GM21619 (cell line): ENCODE data around the gene RALBP1.
"Not testable (repeated sequence)": the region's sequence is repeated elsewhere in the genome, so short reads cannot be mapped to it uniquely, and the experiment has no call there.

Experiments
- ATAC-seq: cut with Tn5 transposase; IDR thresholded peaks from one replicate; pipeline ENCODE4 v1.9.1; 2021; ENCODE audit not compliant: unreplicated experiment

The RALBP1 gene

DNA sequence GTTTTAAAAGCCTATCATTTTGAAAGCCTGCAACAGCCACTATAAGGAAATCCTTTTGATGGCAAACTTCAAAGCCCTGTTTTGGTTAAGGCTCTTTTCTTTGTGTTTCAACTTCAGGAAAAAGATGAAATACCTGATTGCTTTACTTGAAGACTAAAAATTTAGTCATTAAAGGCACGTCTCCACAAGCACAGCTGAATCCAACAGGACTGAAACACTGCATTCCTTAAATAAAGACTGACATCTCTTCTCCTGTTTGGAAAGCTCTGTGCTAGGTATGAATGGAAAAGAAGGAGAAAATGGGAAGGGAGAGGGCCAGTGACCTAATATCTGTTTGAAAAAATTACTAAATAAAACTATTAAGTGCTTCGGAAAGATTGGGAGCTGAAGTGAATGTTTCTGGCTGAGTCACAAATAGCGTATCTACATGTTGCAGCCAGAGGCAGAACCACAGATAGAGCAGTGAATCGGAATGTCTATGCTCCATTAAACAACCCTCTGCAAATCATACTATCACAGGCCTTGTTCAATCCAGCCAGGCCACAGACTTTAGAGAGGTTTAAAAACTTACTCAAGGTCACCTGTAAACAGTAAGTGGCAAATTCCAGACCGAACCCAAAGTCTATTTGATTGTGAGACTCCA is 21.1 kb upstream of the RALBP1 start:
- no peak for ATAC-seq

DNA sequence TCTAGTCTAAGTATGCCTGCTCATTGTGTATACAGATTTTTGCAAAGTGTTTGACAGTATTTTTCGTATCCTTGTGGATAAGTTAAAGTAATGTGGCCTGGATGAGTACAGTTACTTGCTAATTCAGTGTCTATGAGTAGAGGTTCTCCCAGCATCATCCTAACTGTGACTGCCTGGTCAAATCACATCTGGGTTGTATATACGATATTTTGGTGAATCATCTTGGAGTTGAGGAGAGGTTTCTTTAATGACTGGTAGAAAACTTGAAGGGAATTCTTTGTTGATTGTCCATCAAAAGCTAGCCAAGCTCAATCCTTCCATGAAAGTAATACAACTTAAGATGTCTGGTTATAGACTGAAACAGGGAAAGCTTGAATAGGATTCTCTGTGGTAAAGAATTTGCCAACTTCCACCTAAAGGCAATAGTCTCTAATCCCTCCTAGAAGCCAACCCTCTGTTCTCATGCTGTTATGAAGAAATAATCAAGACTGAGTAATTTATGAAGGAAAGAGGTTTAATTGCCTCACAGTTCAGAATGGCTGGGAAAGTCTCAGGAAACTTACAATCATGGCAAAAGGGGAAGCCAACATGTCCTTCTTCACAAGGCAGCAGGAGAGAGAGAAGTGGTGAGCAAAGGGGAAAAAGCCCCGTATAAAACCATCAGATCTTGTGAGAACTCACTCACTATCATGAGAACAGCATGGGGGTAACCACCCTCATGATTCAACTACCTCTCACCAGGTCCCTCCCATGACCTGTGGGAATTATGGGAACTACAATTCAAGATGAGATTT is 19.4 kb upstream of the RALBP1 start:
- no peak for ATAC-seq

DNA sequence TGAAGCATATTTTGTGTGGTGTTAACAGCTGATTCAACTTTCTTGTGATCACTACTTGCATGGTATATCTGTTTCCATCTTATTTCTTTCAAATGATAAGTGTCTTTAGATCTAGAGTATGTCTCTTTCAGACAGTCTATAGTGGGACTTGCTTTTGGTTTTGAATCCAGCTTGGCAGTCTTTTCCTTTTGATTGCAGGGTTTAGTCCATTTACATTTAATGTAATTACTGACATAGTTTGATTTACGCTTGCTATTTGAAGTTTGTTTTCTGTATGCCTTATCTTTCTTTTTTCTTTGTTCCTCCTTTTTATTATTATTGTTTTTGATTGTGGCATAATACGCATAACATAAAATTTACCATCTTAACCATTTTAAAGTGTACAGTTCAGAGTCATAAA is 9.2 kb upstream of the RALBP1 start:
- ATAC-seq = no peak

DNA sequence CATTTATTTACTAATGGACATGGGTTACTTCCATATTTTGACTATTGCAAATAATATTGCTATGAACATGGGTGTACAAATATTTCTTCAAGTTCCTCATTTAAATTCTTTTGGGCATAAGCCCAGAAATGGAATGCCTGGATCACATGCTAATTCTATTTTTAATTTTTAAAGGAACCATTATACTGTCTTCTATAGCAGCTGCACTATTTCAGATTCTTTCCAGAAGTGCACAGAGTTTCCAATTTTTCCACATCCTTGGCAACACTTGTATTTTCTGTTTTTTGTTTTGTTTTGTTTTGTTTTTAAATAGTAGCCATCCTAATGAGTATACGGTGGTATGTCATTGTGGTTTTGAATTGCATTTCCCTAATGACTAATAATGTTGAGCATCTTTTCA is 8.5 kb upstream of the RALBP1 start:
- no peak for ATAC-seq

DNA sequence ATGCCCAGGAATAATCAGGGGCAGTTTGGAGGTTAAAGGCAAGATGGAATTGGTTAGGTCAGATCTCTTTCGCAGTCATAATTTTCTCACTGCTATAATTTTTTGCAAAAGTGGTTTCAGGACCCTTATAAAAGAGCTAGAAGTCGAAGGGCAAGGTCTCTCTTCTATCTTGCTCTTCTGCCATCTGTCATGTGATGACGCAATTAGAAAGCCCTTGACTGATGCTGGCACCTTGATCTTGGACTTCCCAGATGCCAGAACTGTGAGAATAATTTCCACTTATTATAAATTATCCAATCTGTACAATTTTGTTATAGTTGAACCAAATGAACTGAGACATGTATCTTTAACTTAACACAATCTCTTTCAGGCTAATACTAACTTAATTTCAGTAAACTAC is 6.3 kb upstream of the RALBP1 start:
- no peak for ATAC-seq

DNA sequence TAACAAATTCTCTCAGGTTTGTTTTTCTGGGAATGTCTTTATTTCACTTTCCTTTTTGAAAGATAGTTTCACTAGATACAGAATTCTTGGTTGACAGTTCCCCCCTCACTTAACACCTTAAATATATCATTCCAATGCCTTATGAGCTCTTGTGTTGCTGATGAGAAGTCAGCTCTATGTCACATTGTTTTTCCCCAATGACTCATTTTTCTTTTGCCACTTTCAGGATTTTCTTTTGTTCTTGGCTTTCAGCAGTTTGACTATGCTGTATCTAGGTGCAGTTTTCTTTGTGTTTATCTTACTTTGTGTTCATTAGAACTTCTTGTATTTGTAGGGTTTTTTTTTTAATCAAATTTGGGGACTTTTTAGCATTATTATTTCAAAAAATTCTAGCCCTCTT is 5.6 kb upstream of the RALBP1 start:
- no peak for ATAC-seq

DNA sequence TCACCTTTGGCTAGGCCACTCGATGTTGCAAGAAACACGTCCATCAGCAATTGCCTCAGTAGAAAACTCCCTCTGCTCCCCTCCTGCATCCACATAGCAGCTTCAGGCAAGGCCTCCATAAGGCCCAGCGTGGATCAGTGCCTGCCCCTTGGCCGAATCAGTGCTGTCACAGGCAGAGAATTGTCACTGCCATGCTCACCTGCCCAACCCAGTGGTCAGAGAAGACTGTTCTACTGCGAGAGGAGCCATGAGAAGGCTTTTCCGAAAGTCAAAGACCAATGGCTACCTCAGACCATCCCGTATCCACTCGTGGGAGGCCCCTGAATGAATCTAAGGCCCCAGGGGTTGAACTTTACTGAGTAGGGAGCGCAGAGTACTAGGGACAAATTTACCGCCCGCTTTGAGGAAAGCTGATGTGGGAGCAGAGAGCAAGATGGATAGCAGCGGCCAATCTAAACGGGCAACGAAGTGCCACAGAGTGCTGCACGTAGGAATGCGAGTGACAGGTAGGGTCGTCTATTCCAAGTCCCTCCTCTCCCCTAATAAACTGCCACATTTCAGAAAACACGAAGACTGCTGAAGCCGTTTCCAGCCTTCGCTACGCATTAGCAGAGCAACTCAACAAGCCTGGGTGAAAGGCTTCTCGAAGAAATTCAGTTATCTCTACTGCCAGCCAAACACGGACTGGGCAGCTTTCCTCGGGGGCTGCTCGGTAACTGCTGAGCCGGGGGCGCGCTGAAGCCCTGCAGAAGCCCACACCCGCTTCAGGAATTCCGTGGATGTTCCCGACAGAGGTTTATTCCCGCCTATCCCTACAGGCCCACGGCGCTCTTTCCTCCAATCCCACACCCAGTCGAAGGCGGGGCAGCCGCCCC is 968 bp upstream of the RALBP1 start:
- ATAC-seq = no peak

DNA sequence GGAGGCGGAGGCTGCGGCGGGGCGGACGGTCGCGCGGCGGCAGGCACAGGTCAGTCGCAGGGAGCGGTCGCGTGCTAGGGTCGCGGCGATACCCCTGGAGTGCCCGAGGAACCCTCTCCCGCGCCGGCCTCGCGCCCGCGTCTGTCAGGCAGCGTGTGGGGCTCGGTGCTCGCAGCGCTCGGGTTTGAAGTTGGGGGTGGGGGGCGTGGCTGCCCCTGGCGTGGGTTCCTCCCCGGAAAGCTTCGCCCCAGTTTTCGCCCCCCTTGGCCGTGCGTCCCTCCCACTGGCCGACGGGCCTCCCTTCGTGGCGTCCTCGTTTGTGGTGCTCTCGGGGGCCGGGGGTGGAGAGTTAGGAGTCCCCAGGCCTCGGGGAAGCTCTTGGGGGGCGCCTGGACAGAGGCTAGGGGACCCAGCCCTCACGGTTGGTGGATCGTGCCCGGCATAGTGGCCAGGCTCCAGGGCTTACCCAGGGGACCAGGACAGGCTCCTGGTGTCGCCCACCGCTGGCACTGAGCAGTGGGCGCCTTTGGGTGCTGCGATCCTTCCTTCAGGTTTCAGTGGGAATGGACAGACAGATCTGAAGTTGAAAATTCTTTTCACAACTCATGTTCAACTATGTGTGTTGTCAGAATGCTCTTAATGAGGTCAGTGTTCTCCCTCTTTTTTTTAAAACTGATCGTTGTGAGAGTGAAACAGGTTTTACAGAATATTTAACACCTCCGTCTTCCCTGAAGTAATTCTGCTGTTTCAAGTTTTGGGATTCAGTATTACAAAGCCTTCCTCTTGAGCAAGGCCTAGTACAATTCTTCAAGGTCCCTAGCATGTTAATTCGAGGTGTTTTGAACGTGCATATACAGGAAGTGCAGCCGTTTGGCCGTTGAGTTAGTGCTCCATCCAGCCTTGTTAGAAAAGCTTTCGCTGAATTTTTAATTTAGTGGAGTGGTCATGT is 604 bp downstream of the RALBP1 start:
- peak; percentile 4 for ATAC-seq

DNA sequence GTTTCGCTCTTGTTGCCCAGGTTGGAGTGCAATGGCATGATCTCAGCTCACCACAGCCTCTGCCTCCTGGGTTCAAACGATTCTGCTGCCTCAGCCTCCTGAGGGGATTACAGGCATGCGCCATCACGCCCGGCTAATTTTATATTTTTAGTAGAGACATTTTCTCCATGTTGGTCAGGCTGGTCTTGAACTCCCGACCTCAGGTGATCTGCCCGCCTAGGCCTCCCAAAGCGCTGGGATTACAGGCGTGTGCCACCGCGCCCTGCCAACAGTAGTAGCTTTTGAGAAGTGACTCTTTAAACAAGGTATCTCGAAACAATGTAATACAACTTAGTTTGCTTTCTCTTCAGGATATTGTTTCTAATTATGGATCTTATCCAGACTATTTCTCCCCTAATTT is 1.6 kb downstream of the RALBP1 start:
- ATAC-seq = not testable (repeated sequence)

DNA sequence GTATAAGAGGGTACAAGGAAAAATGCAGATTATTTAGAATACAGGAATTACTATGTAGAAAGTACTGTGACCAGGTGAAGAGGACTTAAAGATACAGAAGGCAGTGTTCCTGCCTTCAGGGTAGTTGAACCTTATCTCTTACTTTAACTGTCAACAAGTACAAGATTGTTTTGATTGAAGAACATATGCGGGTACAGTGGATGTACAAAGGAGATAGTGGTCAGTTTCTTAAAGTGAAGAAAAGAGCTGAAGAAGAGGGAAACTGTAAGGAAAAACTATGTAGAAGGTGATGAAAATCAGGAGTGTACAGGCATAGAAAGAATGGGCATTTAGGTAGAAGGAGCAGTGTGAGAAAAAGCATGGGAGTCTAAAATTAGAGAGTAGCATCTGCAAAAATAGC is 2.2 kb downstream of the RALBP1 start:
- ATAC-seq = no peak

DNA sequence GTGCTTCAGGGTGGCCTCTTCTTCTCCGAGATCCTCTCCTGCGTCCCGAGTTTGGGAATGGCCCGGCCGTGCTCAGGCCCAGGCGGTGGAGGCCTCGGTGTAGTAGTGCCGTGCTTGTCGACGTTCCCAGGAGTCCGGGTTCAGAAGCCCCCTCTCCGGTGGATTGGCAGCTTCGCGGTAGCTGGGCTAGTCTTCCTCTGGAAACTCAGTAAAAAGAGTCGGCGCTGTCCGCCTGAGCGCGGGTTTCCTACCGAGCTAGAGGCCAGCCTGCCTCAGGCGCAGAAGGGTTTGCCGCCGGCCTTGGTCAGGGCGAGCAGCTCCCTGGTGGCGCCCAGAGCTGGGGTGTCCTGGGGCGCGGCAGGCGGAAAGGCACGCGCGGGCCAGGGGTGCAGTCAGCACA is 3.2 kb downstream of the RALBP1 start:
- ATAC-seq = no peak

DNA sequence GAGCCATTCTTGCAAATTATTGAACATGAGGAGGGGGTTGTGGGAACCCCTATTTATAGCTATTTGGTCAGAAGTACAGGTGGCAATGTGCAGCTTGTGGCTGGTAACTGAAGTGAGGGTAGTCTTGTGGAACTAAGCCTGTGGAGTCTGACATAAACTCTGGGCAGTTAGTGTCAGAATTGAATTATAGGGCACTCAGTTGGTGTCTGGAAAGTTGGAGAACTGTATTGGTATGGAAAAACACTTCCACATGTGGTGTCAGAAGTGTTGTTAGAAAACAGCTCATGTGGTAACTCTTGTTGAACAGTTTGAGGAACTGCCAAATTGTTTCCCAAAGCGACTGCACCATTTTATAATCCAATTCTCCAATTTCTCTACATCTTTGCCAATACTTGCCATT is 7.5 kb downstream of the RALBP1 start:
- ATAC-seq = no peak

DNA sequence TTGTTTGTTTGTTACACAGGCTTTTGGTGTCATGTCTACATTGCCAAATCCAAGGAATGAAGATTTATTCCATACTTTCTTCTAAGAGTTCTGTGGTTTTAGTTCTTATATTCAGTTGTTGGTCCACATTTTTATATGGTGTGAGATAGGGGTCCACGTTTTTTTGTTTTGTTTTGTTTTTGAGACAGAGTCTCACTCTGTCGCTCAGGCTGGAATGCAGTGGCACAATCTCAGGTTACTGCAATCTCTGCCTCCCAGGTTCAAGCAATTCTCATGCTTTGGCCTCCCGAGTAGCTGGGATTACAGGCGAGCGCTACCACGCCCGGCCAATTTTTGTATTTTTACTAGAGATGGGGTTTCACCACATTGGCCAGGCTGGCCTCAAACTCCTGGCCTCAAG is 8.2 kb downstream of the RALBP1 start:
- no peak for ATAC-seq

DNA sequence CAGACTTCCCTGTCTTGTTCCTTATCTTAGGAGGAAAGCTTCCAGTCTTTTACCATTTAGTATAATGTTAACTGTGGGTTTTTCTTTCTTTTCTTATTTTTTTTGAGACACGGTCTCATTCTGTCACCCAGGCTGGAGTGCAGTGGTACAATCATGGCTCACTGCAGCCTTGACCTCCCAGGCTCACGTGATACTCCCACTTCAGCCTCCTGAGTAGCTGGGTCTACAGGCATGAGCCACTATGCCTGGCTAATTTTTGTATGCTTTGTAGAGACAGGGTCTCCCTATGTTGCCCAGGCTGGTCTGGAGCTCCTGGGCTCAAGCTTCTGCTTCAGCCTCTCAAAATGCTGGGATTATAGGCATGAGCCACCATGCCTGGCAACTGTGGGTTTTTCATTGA is 9.5 kb downstream of the RALBP1 start:
- not testable (repeated sequence) for ATAC-seq

DNA sequence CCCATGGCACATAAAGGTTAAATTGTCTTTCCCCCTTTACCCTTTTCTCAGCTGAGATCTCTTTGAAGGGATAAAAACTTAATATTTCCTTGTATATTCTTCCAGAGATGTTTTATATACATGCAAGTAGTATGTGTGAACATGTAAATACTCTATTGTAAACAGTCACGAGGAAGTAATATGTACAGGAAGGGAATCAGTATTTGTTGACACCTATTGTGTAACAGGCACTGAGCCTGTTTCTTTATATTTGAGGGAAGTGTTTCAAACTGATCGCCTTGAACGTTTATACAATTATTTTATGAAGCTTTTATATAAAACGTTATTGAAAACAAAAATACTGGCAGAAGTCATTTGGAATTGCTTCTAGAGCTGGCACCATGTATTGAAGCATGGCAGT is 13.2 kb downstream of the RALBP1 start:
- ATAC-seq = no peak

DNA sequence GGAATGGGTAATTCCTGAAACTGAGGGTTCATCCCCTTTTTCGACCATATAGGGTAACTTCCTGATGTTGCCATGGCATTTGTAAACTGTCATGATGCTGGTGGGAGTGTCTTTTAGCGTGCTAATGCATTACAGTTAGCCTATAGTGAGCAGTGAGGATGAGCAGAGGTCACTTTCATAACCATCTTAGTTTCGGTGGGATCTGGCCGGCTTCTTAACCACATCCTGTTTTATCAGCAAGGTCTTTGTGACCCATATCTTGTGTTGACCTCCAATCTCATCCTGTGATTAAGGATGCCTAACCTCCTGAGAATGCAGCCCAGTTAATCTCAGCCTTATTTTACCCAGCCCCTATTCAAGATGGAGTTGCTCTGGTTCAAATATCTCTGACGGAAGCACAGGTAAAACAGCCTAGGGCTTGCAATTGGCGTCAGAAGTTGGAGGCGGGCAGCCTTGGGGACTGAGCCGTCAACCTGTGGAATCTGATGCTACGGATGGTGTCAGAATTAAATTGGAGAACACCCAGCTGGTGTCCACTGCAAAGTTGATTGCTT is 19.5 kb downstream of the RALBP1 start:
- ATAC-seq = peak; percentile 93

DNA sequence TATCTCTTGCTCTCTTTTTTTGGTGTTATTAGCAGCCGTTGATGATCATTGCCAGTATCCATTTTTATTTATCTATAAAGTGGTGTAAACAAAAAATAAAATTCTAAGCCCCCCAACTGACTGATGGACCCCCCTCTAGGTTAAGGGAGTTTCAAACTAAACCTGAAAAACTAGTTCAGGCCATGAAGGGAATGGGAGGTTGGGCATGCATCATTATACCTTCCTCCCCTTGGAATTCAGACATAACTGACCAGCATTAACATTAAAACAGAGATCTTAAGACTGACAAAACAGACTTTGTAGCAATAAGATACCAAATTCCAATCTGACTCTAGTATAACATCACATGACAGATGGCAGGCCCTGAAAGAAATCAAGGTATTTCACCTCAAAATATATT is 20.2 kb downstream of the RALBP1 start:
- ATAC-seq = no peak

DNA sequence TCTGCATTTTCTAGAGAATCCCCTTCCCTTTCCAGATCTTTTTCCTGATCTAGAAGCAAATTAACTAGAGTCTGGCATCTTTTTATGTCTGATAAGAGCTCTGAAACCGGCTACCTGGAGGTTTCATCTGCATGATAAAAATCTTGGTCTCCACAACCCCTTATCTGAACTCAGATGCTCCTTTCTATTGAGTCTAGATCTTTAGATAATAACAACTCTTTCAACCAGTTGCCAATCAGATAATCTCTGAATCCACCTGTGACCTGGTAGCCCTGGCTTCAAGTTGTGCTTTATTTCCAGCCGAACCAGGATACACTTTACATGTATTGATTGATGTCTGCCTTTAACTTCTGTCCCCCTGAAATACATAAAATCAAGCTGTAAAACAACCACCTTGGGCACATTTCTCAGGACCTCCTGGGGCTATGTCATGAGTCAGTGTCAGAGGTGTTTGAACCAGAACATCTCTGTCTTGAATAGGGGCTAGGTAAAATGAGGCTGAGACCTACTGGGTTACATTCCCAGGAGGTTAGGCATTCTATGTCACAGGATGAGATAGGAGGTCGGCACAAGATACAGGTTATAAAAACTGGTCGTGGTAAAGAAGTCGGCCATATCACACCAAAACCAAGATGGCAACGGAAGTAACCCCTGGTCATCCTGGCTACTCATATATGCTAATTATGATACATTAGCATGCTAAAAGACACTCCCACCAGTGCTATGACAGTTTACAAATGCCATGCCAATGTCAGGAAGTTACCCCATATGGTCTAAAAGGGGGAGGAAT is 20.8 kb downstream of the RALBP1 start:
- no peak for ATAC-seq

DNA sequence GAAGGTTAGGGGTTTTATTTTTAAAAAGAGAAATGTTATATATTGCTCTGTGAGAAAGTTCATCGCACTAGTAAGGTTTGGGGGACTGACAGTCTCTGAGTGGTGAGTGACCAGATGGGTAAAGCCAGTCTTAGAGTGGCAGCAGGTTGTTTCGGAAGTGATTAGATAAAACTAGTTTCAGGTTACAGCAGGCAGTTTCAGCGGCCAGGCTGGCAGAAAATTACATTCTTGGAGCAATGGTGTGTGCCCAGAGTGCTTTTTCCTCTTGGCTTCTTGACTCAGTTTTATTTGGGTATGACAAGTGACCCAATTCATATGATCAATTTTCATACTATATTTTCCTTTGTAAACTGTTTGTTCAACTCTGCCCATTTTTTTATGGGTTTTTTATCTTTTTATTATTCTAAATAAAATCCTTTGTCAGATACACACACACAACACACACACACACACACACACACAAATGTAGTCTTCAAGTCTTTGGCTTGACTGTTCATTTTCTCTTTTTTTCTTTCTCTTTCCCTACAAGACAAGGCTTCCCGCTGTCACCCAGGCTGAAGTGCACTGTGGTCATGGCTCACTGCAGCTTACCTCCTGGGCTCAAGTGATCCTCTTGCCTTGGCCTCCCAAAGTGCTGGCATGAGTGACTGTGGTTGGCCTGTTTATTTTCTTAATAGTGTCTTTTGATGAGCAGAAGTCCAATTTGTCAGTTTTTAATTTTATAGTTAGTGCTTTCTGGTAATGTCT is 30.9 kb downstream of the RALBP1 start:
- ATAC-seq = no peak
